HG03139 (cell line): ENCODE data around the gene STAT1.
"Not testable (repeated sequence)": the region's sequence is repeated elsewhere in the genome, so short reads cannot be mapped to it uniquely, and the experiment has no call there.

ENCODE experiments used
- ATAC-seq: cut with Tn5 transposase; IDR thresholded peaks from one replicate; pipeline ENCODE4 v1.9.1; 2021; ENCODE audit not compliant: unreplicated experiment

Gene STAT1

DNA sequence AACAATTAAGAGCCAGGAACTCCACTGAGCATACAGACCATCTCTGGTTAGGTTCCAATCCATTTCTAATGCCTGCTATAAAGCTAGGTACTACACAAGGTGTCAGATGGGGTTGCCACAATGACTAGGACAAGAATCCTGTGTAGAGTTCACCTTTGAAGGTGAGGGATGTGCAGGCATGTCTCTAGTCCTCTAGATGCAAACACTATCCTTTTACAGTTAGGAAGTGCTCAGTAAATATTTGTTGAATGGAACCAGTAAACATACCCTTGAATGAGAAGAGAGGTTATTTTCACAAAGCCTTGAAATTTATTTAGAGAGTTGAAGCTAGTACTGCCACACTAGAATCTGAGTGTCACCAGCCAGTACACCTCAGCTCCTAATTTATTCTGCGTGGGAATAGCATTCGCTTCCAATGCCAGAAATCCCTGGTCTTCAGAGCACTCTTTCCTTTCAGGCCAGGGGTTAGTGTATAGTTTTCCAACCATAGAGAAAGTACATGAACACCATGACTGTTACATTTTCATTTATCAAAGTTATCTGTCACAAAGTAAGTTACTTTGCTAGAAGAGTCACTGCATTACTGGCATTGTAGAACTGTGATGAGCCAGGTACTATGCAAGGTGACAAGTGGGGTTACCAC, 48.3 kb downstream of the STAT1 start:
- no peak for ATAC-seq

- no peak for ATAC-seq
These were observed 49.7 kb downstream of the STAT1 start for GRCh38 chr2:190964170-190964795.

DNA sequence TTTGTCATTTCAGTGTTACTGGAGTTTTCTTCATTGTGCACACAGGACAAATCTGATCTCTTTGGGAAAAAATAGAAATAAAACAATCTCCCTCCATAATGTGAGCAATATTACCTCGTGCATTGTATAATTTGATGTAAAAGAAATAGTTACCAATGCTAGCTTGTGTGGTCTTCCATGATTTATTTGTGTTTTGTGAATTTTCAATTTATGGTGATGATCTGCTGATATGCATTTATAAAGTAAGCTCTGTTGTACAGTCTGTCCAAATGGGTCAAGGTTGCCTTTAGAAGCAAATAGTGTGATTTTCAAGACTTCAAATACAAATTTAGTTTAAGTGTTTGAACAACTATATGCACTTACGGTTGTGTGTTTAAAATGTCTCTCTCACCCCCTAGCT, 50.9 kb downstream of the STAT1 start:
- no peak for ATAC-seq

GRCh38 chr2:190961918-190962487, 52.0 kb downstream of the STAT1 start:
- ATAC-seq, result no peak

- not testable (repeated sequence) for ATAC-seq
These were observed 52.9 kb downstream of the STAT1 start for GRCh38 chr2:190961117-190961516.

DNA sequence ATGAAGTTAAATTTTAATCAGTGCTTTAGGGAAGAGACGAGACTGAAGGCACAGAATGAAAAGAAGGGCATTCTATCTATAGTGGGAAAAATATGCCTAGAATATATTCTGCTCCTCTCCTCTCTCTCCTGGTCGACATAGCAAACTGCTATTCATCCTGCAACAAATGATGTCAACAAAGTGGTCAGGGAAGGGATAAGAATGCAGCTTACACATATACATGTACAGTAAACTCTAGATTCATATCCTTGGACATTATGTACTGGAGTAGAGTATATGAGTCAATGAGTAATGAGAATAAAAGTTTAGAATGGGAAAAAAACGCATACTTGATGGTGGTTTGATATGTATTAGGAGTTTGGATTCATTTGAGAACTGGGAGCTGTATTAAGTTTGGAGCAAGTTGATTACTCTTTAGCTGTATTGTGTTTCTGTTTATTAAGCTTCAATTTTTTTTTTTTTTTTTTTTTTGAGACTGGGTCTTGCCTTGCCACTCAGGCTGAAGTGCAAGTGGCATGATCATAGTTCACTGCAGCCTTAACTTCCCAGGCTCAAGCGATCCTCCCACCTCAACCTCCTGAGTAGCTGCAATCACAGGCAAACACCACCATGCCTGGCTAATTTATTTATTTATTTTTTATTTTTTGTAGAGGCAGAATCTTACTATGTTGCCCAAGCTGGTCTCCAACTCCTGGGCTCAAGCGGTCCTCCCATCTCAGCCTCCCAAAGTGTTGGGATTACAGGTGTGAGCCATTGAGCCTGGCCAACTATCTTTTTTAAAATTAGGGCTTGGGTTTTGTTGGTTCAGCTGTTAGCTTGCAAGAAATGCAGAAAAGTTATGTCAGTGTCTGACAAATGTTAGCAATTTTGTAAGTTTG, 53.8 kb downstream of the STAT1 start:
- ATAC-seq, result no peak

- no peak for ATAC-seq
These were observed 60.7 kb downstream of the STAT1 start for GRCh38 chr2:190953257-190953656.

DNA sequence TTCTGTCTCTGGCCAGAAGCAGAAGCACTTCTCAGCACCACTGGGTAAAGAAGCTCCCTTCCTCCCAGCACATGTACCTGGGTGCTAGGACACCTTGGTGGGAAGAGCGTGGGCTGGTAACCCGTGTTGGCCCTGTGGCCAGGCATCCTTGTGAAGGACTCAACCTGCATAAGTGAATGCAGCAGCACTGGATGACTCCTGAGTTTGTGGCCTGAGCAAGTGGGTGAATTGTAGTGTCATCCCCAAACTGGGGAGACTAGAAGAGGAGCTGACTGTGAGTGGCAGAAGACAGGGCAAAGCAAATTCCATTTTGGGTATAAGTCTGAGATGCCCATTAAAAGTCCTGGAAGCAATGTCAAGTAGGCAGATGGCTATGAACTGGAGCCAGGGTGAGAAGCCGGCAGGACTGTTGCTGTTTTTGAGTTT, 63.4 kb downstream of the STAT1 start:
- no peak for ATAC-seq

DNA sequence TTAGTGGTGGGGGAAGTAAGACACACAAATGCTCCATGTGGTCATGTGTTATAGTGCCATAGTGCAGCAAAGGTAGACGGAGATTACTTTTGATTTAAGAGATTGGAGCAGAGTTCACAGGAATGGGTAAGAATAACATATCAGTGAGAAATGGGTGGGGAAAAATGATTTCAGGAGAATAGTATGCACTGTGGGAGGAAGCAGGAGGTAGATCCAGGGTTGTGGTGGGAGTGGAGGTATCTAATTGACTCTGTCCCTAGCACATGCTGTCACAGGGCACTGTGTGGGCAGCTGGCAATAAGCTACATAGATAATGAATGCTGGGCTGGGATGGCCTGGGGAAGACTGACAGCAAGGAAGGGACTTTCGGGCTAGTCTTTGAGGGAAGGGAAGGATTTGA, 65.3 kb downstream of the STAT1 start:
- no peak for ATAC-seq

DNA sequence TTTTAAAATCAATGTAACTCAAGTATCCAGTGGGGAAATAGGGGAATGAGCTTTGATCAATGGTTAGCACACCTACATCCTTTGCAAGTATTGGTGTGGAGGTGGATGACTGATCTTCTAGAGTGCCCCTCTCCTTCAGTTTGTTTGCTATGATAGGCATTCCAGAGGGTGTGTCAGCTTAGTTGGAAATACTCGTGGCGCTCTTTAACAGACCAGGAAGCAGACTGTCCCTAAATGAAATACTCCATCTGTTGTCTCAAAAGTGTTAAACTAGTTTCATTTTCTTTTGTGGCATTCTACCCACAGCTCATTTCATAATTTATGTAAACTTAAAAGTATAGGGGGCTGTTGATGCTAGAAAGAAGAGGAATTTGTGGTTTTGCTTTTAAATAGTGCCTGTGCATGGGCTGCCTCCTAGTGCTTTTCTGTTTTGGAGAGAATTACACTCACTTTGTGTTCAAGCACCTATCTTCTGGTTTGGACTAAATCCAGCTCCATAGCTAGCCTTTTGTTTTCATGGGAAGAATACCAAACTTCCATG, 66.2 kb downstream of the STAT1 start:
- ATAC-seq, result peak; percentile 74

DNA sequence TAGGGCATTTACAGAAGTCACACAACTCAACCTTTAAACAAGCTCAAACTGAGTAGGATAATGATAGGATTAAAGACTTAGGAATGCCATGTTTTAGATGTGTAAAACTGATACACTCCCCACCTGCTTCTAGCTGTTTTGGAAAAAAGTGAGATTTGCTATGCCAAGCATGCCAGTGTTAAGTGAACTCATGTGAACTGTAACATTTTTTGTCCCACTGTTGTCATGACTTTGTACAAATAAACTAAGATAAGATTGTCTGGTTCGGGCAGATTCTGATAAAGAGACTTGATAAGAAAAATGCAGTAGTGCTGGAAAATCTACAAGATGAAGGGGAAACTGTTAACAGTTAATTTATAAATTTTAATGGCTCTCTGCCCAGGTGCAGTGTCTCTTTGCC, 66.8 kb downstream of the STAT1 start:
- no peak for ATAC-seq

GRCh38 chr2:190943706-190944105, 70.3 kb downstream of the STAT1 start:
- ATAC-seq, result no peak

DNA sequence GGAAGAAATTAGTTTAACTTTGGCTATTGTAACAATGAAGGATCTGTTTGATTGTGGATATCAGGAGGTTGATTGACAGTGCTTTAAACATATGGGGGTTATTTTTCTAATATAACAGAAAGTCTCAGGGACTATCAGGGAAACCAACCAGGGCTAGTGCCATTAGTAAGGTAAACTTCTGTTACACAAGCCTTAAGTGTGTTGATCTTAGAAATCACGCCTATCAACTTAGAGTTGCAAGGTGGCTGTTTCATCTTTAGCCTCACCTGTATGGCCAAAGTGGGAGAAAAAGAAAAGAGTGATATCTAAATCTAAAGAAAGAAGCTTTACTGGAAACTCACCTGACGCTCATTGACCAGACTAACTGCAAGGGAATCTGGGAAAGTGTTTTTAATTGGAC, 71.3 kb downstream of the STAT1 start:
- ATAC-seq, result no peak

DNA sequence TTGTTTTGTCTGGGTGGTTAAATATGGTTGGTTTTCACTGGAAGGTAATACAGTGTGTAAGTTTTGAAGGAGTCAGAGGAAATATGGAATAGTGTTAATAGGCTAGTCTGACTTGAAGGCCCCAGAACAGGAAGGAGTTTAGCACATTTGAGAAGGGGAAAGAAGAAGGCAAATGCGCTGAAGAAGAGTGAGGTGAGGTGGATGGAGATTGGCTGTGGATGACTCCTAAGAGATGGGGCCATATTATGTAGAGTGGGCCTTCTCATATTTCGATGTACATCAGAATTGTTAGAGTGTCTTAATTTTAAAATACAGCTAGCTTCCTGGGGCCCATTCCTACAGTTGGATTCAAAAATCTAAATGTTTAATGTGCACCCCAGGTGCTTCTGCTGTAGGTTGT, 72.4 kb downstream of the STAT1 start:
- no peak for ATAC-seq

DNA sequence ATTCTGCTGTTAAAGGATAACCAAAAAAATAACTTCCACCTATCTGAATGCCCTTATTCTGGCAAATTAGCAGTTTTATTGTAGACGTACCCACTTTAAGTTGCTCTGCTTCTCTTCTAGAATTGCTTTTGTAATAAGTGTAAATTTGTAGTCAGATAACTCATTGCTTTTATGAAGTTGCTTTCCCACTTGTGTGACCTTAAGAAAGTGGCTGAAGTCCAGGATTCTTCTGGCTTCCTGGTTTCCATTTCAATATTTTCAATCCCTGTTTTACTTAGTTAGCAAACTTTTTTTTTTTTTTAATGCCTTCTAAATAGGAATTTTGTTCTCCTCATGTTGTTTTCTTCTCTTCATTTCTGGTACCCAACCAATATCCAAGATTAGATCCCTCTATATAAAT, 73.5 kb downstream of the STAT1 start:
- ATAC-seq, result no peak

DNA sequence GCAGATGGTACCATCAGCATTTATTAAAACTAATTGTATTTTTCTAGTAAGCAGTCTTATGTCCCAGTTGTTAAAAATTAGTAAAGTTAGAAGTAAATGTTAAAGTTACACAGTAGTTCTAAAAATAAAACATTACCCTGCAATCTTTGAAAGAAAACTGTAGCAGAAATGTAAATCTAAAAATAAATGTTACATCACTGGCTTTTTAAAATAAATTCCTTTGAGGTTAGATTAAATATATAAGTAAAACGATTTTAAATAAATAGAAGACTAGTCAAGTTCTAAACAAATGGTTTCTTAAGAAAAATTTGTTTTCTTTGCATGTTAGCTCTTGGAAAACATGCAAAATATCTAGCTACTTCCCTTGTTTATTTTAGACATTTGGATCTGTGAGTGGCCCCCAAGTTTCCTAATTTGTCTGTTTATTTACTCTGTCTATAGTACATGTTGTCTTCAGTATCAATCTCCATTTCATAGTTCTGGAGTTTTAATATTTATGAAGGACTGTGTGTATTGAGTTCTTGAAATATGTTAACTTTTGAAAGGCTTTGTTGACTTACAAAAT, 75.1 kb downstream of the STAT1 start:
- no peak for ATAC-seq

GRCh38 chr2:190935054-190935453, 78.9 kb downstream of the STAT1 start:
- ATAC-seq, result no peak

GRCh38 chr2:190933361-190933760, 80.6 kb downstream of the STAT1 start:
- ATAC-seq, result no peak

DNA sequence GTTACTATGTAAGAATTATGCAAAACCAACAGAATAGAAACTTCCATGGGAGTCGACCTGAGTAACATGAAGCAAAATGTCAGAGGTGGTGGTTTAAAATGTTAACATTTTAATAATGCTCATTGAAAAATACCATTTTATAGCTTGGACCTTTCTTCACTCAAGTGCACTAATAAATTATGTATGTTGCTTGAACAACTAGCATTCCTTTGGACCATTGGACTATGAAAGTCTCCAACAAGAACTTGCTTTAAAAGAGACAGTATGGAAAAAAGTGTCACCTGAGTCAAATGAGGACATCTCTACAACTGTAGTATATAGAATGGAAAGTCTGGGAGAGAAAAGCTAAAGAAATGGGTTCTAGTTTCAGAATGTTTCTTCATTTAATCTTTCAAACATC, 81.5 kb downstream of the STAT1 start:
- no peak for ATAC-seq

GRCh38 chr2:190930411-190930810, 83.6 kb downstream of the STAT1 start:
- ATAC-seq, result no peak

GRCh38 chr2:190929919-190930318, 84.1 kb downstream of the STAT1 start:
- no peak for ATAC-seq
